GM19099 (cell line): ENCODE measurements around the gene CFAP68.

ENCODE experiments used
- POLR2A ChIP-seq: IDR thresholded peaks from 3 replicates; pipeline ENCODE4 v1.6.1; 2011; ENCODE audit warnings: low read depth; ENCODE audit not compliant: insufficient read length; ENCODE audit errors: extremely low read depth

The CFAP68 gene

DNA sequence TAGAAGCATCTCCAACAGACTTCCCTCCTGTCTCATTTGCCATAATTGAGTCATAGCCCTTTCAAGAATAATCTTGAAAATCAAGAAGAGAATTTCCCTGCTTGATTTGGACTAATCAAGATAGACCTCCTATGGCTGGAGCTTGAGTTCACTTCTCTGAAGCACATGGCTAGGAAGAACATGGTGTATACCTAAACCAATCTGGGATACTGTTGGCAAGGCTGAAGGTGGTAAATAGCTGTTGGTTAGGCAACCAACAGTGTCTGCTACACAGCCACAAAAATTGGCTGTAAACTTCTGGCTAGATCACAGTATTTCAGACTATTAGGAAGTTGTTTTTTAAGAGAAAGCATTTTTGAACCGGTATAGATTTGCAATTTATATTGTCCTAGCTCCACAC lies 27.3 kb downstream of the CFAP68 start:
- TF ChIP-seq POLR2A: no peak

DNA sequence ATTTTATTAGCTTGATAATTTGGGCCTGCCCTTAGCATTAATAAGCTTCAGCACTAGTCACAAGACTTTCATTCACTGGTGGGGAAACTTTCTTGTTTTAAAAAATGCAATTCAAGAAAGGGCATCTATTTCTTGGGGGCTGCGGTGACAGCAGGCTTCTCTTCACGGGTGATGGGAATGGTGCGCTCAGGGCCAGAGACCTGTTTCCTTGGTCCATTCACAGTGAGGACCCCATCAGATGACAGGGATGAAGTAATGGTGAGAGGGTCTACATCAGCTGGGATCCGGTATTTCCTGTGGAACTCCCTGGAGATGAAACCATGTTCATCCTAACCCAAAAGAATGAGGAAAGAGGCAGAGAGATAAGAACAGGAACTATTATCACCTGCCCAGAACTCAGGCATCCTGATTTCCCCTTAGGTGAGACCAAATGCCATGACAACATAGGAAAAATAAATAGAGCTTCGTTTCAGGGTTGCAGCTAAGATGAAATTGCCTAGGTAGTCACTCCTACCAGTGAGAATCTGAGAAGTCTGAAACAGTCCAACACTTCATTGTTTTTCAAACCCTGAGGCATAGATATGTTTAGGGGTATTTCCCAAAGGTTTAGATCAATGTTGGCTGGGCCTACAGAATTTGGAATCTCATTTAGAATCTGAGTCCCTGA lies 29.4 kb downstream of the CFAP68 start:
- no peak for TF ChIP-seq POLR2A

- no peak for TF ChIP-seq POLR2A
Measured at GRCh38 chr11:111909378-111909777, 30.0 kb downstream of the CFAP68 start.

GRCh38 chr11:111910676-111911562 lies 31.6 kb downstream of the CFAP68 start:
- TF ChIP-seq POLR2A: no peak

DNA sequence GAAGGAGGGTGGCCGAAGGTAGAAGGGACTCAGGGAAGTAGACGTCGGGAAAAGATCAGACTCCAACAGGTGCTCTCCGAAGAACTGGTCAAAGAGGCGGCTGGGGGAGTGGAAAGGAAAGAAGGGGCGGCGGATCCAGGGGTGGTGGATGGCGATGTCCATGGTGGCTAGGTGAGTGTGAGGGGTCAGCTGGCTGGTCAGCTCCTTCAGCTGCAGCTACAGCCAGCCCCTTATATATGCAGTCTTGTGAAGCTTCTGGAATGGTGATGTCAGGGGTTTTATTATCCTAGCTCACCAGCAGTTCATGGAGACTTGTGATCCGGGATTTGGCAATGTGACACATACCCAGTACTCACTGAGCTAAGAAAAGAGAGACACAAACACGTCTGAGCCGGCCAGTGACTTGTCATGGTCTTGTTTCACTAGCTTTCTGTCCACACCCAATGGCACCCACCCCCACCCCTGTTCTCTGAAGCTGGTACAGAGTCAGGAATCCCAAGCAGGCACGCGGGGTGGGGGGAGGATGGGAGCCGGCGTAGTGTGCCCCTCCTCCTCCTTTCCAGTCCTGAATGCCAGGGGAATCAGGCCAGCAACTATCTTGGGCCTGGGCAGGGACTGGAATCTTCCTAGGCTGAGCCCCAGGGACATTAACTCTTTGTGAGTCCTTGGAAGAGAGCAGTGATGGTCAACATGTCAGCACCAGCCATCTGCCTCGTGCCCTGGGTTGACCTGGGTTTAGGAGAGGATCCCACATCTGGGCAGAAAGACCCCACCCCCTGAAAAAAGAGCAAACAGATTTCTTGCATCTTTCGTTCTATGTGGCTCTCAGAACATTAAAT lies 32.4 kb downstream of the CFAP68 start, which contains the start of gene CRYAB:
Gene CRYAB, minus strand, starts transcription at position 208 of the 839 bp plus-strand sequence. Its CDS starts 46 bp downstream, at position 162.
- TF ChIP-seq POLR2A: no peak

GRCh38 chr11:111912535-111912934 lies 33.2 kb downstream of the CFAP68 start, which contains the start of gene HSPB2:
HSPB2 (plus strand) TSS chr11:111912734; CDS start chr11:111912830, 96 bp downstream.
- no peak for TF ChIP-seq POLR2A

DNA sequence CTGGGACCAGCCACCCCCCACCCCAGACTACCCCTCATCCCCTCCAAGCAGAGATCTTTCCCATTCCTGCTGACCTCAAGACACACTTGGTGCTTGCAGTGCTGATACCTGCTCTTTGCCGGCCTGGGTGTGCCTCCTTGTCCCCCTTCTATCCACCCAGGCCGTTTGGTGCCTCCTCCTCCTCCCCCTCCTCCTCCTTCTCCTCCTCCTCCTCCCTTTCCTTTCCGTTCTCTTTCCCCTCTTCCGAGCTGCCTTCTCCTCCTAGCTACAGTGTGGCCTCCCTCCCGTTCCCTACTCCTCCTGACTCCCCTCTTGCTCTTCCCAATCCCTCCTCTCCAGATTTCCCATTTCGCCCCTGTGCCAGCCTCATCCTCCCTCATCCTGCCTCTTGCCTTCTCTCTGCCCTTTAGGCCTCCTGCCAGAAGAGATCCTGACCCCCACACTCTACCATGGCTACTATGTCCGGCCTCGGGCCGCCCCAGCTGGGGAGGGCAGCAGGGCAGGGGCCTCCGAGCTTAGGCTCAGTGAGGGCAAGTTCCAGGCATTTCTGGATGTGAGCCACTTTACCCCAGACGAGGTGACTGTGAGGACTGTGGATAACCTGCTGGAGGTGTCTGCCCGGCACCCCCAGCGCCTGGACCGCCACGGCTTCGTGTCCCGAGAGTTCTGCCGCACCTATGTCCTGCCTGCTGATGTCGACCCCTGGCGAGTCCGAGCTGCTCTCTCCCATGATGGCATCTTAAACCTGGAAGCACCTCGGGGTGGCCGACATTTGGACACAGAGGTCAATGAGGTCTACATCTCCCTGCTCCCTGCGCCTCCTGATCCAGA lies 33.9 kb downstream of the CFAP68 start:
- TF ChIP-seq POLR2A: no peak

- no peak for TF ChIP-seq POLR2A
Measured at GRCh38 chr11:111913997-111914396, 34.7 kb downstream of the CFAP68 start.

DNA sequence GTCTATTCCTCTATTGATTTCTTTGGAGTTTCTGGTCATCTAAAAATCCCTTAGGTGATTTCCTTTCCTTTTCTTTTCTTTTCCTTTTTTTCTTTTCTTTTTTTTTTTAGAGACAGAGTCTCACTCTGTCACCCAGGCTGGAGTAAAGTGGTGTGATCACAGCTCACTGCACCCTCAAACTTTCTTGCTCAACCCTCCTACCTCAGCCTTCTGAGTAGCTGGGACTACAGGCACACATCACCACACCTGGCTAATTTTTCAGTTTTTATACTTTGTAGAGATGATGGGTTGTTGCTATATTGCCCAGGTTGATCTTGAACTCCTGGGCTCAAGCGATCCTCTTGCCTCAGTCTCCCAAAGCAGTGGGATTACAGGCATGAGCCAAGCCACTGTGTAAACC lies 37.4 kb downstream of the CFAP68 start:
- TF ChIP-seq POLR2A: no peak

DNA sequence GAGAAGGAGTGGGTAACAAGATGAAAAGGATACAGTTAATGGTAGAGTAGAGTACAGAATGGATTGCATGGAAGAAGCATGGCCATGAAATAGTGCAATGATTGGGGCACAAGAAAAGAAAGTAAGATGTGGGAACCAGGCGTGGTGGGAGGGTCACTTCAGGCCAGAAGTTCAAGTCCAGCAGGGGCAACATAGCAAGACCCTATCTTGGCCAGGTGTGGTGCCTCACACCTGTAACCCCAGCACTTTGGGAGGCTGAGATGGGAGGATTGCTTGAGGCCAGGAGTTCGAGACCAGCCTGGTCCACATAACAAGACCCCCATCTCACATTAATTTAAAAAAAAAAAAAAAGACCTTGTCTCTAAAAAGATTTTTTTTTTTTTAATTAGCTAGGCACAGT lies 38.0 kb downstream of the CFAP68 start:
- TF ChIP-seq POLR2A: no peak

DNA sequence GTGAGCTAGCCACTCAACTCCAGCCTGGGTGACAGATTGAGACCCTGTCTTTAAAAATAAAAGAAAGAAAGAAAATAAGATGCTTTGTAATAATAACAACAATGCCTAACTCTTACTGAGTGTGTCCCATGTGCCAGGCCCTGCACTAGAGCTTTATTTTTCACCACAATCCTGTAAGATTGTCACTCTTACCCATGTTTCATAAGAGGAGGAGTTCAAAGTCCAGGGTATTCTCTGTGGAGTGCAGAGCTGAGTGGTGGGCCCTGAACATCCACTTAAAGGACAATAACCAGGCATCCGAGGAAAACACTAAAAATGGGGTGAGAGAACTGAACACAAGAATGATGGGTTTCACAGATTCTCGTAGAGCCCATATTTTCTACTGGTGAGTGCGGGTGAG lies 38.4 kb downstream of the CFAP68 start:
- TF ChIP-seq POLR2A: no peak

- no peak for TF ChIP-seq POLR2A
Measured at GRCh38 chr11:111918390-111919256, 39.3 kb downstream of the CFAP68 start, which contains the start of gene C11orf52. C11orf52 (plus strand) TSS chr11:111918913; CDS start chr11:111918973, 60 bp downstream.

DNA sequence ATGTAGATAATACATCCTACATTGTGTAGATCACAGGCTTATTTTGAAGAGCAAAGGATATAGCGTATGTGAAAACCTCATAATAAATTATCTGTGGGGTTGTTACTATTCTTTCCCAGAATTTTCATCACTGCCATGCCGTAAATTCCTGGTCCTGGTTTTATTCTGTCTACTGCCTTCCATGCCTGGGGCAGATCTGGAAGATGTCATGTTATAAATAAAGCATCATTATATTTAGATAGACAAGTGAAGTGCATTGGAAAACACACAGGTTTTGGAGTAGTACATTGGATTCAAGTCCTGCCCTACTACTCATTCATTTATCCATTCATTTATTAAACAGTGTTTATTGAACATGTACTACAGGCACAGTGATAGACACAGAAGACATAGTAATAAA lies 41.6 kb downstream of the CFAP68 start:
- TF ChIP-seq POLR2A: no peak
